WI38 (cell line): Measurements from ENCODE around the gene LMX1A.

ENCODE experiments used
- H3K4me3 ChIP-seq: 2 replicates; pipeline ENCODE4 v1.5.1; 2011; ENCODE audit warnings: low read depth, mild to moderate bottlenecking, control low read depth, low read length
- CTCF ChIP-seq: IDR thresholded peaks from 2 replicates; pipeline ENCODE4 v1.5.1; 2012; ENCODE audit warnings: low read depth, mild to moderate bottlenecking, control low read depth, low read length

LMX1A gene

GRCh38 chr1:165306543-165307434 is 49.7 kb downstream of the LMX1A start:
- no peak for TF ChIP-seq CTCF
- no peak overlapping the region for H3K4me3 ChIP-seq

DNA sequence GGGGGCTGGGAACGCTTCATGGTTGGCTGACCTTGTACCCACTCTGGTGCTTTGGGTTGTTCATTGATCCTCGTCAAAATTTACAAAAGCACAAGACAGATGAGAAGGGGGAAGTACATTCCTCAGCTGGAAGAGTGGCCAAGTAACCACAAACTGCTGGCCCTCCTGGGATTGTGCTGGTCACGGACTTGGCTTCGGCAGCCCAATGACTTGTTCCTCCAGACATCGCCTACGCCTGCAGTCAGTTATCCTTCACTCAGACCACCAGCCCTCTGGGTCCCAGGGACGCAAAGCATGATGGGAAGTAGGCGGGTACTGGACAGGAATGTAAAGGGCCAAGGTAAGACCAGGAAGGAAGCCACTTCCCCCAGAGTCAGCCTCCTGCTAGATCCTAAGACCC is 53.1 kb downstream of the LMX1A start:
- no peak for TF ChIP-seq CTCF

DNA sequence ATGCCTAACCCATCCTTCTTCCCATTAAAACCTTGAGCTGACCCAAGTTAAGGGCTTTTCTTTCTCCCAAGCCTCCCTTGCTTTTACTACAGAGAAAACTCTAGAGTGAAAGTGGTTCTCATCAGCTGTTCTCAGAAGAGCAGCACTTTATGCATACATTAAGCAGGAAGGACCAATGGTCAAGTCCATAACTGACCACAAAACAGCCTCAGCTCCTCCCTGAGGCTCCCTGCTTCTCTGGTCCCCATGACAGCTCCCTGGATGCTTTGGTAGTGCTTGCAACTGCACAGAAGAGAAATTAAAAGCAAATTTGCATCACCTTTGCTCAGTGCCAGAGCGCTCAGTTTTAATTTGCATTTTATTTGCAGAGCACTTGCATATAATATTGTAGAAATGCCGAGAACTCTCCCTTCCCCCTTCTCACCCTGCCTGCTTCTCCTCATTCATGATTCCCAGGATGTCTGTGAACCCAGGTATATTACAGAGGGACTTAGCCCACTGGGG is 56.1 kb downstream of the LMX1A start:
- TF ChIP-seq CTCF: no peak
- no peak overlapping the region for H3K4me3 ChIP-seq

More for the DNA sequence above, 53.1 kb downstream of the LMX1A start:
- no peak overlapping the region for H3K4me3 ChIP-seq

DNA sequence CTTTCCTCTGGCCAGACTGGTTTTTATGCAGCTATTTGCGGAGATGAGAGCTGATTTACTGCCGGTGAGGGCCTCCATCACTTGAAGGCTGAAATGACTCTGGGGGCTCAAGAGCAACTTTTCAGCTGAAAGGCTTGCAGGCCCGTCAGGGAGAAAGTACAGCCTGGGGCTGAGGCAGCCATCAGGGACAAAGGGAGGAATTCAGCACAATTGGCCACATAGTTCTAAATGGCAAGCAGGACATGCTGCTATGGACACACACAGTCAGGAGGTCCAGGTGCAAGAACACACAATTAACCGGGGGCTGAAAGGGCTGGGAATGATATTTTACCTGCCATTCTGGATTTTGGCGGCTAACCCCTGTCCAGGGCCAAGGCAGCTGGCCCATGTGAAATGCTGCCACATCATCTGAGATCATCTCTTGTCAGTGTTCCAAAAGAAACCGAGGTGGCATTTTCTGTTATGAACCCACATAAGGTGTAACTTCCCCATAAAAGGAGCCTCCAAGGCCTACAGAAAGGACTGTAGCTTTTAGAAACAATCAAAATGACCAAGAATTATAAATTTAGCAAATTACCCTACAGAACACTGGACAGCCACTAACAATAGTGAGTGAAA is 58.2 kb downstream of the LMX1A start:
- no peak overlapping the region for H3K4me3 ChIP-seq
- no peak for TF ChIP-seq CTCF

DNA sequence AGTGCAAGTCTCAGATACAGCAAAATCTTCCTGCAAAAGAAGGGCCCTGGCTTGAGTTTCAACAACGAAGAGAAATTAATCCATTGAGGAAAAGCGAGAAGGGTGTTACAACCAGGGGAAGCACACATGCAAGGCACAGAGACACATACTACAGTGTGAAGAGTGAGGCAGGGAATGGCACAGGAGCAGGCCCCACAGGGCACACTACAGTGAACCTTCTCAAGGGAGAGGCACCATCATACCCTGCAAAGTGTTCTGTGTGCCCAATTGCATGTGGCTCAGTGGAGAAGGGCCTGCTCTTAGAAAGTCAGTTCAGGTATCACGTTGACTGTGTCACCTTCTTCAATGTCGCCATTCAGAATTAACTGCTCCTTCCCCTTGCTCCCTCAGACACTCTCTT is 60.3 kb downstream of the LMX1A start:
- no peak overlapping the region for H3K4me3 ChIP-seq
- TF ChIP-seq CTCF: no peak

DNA sequence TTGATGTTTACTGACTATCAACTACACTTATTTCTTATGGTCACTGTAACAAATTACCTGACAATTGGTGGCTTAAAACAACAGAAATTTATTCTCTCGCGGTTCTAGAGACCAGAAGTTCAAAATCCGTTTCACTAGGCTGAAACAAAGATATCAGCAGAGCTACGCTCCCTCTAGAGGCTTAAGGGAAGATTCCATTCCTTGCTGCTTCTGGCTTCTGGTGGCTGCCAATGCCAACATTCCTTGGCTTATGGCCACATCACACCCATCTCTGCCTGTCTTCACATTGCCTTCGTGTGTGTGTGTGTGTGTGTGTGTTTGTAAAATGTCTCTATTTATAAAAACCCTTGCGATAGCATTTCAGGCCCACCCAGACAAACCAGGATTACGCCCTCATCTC is 66.4 kb downstream of the LMX1A start:
- TF ChIP-seq CTCF: no peak

DNA sequence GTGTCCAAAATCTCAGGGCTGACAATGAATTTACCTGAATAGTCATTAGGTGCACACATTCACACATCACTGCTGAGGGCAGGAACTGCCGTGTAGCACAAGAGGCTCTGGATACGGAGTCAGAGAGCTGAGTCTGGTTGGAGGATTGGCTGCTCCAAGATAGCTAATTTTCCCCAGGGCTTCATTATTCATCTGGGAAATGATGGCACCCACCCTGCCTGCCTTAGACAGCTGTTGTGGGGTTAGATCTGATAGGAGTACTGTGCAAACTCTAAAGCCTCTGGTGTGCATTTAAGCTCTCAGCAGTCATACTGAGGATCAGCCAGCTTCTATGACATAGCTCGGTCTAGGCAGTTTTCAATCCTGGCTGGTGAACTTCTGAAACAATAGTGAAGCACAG is 67.0 kb downstream of the LMX1A start:
- TF ChIP-seq CTCF: no peak

More for the DNA sequence above, 66.4 kb downstream of the LMX1A start:
- H3K4me3 ChIP-seq: no peak overlapping the region

More for the DNA sequence above, 67.0 kb downstream of the LMX1A start:
- H3K4me3 ChIP-seq: no peak overlapping the region
